ENCODE data around the gene MUC6.

GRCh38 chr11:1024597-1025409, 11.7 kb downstream of the MUC6 start:
- TF ChIP-seq CTCF (IDR thresholded peaks at IDR 0.05; ENCODE audit: extremely low read depth in 1 of 2, insufficient read depth in 1 of 2, low read depth in 1 of 2, low read length in 2 of 2) (no peak), FOS (IDR thresholded peaks at IDR 0.05; ENCODE audit: borderline replicate concordance, insufficient read depth, low read length) (no peak), MAX (IDR thresholded peaks at IDR 0.05; ENCODE audit: insufficient read depth, insufficient read length) (no peak), EZH2 (IDR thresholded peaks at IDR 0.05; ENCODE audit: borderline replicate concordance, low read depth, low read length, severe bottlenecking) (no peak)
